B cell (primary cell): ENCODE results near the gene TPRG1L. TPM values are rescaled to one million over a fixed set of nuclear protein-coding genes. Genes with fewer than 3 reads are reported as not detected.

Source experiments
- ATAC-seq: fragments of 200-7000 bp; cut with Tn5 transposase; one replicate; pipeline ENCODE4 v1.10.0; 2021; ENCODE audit warnings: low read depth, mild to moderate bottlenecking, moderate number of reproducible peaks, moderate library complexity
- CTCF ChIA-PET: fragments of 350-600 bp; sonication (Branson Sonifier 250); formaldehyde crosslinking; loops from one replicate; lab custom pipeline; 2021; ENCODE audit warnings: antibody characterized with exemption, inconsistent platforms; lab: Charles Lee
- POLR2A ChIA-PET: fragments of 350-600 bp; sonication (Branson Sonifier 250); formaldehyde crosslinking; loops from one replicate; lab custom pipeline; 2021; ENCODE audit warnings: antibody characterized with exemption; lab: Charles Lee
- DNase-seq: peaks from one replicate; pipeline ENCODE4 v3.0.0; 2013
- H2AFZ ChIP-seq: 2 replicates; pipeline ENCODE4 v1.6.1; 2012; ENCODE audit warnings: mild to moderate bottlenecking, low read depth, low read length; ENCODE audit not compliant: insufficient read depth, poor library complexity, severe bottlenecking
- H3K27ac ChIP-seq, 2 donors: 1 replicate in 1 of 2; 2 replicates in 1 of 2; pipeline ENCODE4 v1.5.1; 2012 to 2013; ENCODE audit warnings: low read length in 2 of 2, mild to moderate bottlenecking in 2 of 2, moderate library complexity in 1 of 2
- H3K27me3 ChIP-seq, 4 experiments: fragments of 200-600 bp in 1 of 4; sonication (generic) in 1 of 4; replicated peaks in 1 of 4; 1 replicate in 2 of 4; 2 replicates in 2 of 4; pipeline versions ENCODE4 v1.6.1 to v1.7.0; 2013 to 2016; ENCODE audit warnings: low read length in 3 of 4, mild to moderate bottlenecking in 2 of 4, mixed read lengths in 1 of 4, moderate library complexity in 1 of 4; ENCODE audit not compliant: insufficient read depth in 4 of 4, control insufficient read depth in 3 of 4; ENCODE audit errors: control extremely low read depth in 1 of 4
- H3K36me3 ChIP-seq, 2 experiments: replicated peaks in 1 of 2; 1 replicate in 1 of 2; 2 replicates in 1 of 2; pipeline versions ENCODE4 v1.6.1 to v1.7.1; 2013; ENCODE audit warnings: low read length in 1 of 2; ENCODE audit not compliant: insufficient read depth in 2 of 2, control insufficient read depth in 1 of 2; ENCODE audit errors: control extremely low read depth in 1 of 2, extremely low read depth in 1 of 2
- H3K4me1 ChIP-seq, 2 donors: fragments of 200-600 bp in 1 of 2; sonication (generic) in 1 of 2; 1 replicate in 1 of 2; 2 replicates in 1 of 2; pipeline versions ENCODE4 v1.5.1 to v1.6.1; 2013 to 2017; ENCODE audit warnings: low read length in 2 of 2; ENCODE audit not compliant: control insufficient read depth in 2 of 2, insufficient read depth in 2 of 2
- H3K4me2 ChIP-seq: replicated peaks from 2 replicates; pipeline ENCODE3; 2012; ENCODE audit warnings: mild to moderate bottlenecking, low read depth, low read length; ENCODE audit not compliant: poor library complexity, severe bottlenecking
- H3K4me3 ChIP-seq, 5 experiments: fragments of 200-600 bp in 1 of 5; sonication (generic) in 1 of 5; 1 replicate in 3 of 5; 2 replicates in 2 of 5; pipeline versions ENCODE4 v1.5.1 to v1.7.0; 2011 to 2016; ENCODE audit warnings: low read length in 4 of 5, mild to moderate bottlenecking in 4 of 5, low read depth in 2 of 5, control low read depth in 1 of 5, moderate library complexity in 1 of 5; ENCODE audit not compliant: insufficient read depth in 1 of 5; ENCODE audit errors: control extremely low read depth in 1 of 5, extremely low read depth in 1 of 5
- H3K79me2 ChIP-seq: fragments of 200-600 bp; sonication (generic); one replicate; pipeline ENCODE4 v1.6.0; 2016; ENCODE audit warnings: low read length; ENCODE audit not compliant: control insufficient read depth, insufficient read depth
- H3K9ac ChIP-seq: fragments of 200-600 bp; sonication (generic); 2 replicates; pipeline ENCODE4 v1.6.1; 2017; ENCODE audit warnings: mild to moderate bottlenecking, low read length, moderate library complexity
- H3K9me3 ChIP-seq, 3 donors: one replicate each; pipeline versions ENCODE4 v1.6.1 to v1.7.1; 2013; ENCODE audit warnings: low read length in 2 of 3; ENCODE audit not compliant: control insufficient read depth in 2 of 3, insufficient read depth in 1 of 3; ENCODE audit errors: control extremely low read depth in 1 of 3
- H4K20me1 ChIP-seq: 2 replicates; pipeline ENCODE4 v1.6.0; 2012; ENCODE audit warnings: mild to moderate bottlenecking, low read length; ENCODE audit not compliant: insufficient read depth, control insufficient read depth, poor library complexity, severe bottlenecking
- H3K27ac Mint-ChIP-seq: one replicate; pipeline ENCODE4 v1.8.0; 2021; ENCODE audit warnings: mixed read lengths
- H3K27me3 Mint-ChIP-seq: one replicate; pipeline ENCODE4 v1.8.0; 2021; ENCODE audit warnings: mixed read lengths
- H3K4me1 Mint-ChIP-seq: one replicate; pipeline ENCODE4 v1.8.0; 2021; ENCODE audit warnings: mixed read lengths
- H3K4me3 Mint-ChIP-seq: one replicate; pipeline ENCODE4 v1.8.0; 2021; ENCODE audit warnings: mixed read lengths
- H3K9me3 Mint-ChIP-seq: one replicate; pipeline ENCODE4 v1.8.0; 2022; ENCODE audit warnings: mixed read lengths; ENCODE audit not compliant: insufficient read depth
- EZH2 ChIP-seq: IDR thresholded peaks from 2 replicates; pipeline ENCODE4 v1.6.1; 2012; ENCODE audit warnings: borderline replicate concordance, low read depth, mild to moderate bottlenecking, moderate library complexity, low read length; ENCODE audit not compliant: insufficient read depth, poor library complexity, severe bottlenecking
- WGBS: methylation state at CpG from one replicate; pipeline ENCODE4 v1.1.5; 2013; ENCODE audit warnings: missing lambda C conversion rate; ENCODE audit not compliant: insufficient coverage; 5-methylcytosine and 5-hydroxymethylcytosine counted together
- intact Hi-C: fragments of 100-400 bp; cut with micrococcal nuclease; formaldehyde crosslinking; loops from one replicate; pipeline ENCODE4 v1.10.0; 2022
- polyA plus RNA-seq: library from polyadenylated mRNA; depleted of rRNA; stranded (reverse); fragments of >200 nt; gene quantifications from 2 replicates; pipeline ENCODE4 v1.2.3, GENCODE V29; 2012
- total RNA-seq, 2 donors: library from RNA; stranded (reverse); fragments of 120-200 nt in 1 of 2; gene quantifications; 1 replicate in 1 of 2; 2 replicates in 1 of 2; pipeline versions ENCODE4 v1.2.3 to v1.2.4, GENCODE V29; 2013 to 2022
- TF ChIP-seq, protein P1 (sequence below): fragments of 200-600 bp; IDR thresholded peaks from one replicate; pipeline ENCODE4 v1.8.0; 2022; ENCODE audit warnings: antibody characterized with exemption, mild to moderate bottlenecking

The TPRG1L gene
- total and polyA plus RNA-seq, 2 donors (not counting 1 experiment from before 2014, with no cell fraction given) = 19.5 to 48.6 TPM

DNA sequence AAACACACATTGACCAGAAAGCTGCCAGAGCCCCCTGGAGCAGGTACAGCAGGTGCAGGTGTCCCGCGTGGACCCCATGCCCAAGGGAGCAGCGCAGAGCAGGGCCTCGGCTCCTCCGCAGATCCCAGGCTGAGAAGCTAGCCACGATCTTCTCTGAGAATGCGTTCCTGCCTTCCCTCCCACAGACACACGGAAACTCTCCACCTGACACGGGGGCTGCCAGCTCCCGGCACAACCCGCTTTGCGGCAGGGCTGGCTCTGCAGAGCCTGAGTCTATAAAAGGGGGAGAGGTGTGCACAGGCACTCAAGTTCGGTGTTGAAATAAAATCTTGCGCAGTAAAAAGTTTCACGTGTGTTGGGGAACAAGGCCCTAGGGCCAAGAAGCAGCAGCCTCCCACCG is 23.1 kb upstream of the TPRG1L start:
- H3K4me3 ChIP-seq = no peak overlapping the region
- Mint-ChIP-seq H3K27me3 (no peaks in the 10 kb centered on the region), H3K4me1 (peaks cover 17% of the 10 kb centered on the region), H3K9me3 (no peaks in the 10 kb centered on the region), H3K27ac (no peak overlapping the region), H3K4me3 (no peak overlapping the region)
- peaks cover 0 to 7% (median 0%) of the 10 kb centered on the region in 3 donors for H3K9me3 ChIP-seq
- ChIA-PET CTCF (no interaction called here), POLR2A (no interaction called here)
- H3K27ac ChIP-seq = no peak overlapping the region
- ATAC-seq (no peak), DNase-seq (no peak)
- no peak overlapping the region for H3K9ac ChIP-seq
- H4K20me1 ChIP-seq = no peaks in the 10 kb centered on the region
- TF ChIP-seq, protein P1, sequence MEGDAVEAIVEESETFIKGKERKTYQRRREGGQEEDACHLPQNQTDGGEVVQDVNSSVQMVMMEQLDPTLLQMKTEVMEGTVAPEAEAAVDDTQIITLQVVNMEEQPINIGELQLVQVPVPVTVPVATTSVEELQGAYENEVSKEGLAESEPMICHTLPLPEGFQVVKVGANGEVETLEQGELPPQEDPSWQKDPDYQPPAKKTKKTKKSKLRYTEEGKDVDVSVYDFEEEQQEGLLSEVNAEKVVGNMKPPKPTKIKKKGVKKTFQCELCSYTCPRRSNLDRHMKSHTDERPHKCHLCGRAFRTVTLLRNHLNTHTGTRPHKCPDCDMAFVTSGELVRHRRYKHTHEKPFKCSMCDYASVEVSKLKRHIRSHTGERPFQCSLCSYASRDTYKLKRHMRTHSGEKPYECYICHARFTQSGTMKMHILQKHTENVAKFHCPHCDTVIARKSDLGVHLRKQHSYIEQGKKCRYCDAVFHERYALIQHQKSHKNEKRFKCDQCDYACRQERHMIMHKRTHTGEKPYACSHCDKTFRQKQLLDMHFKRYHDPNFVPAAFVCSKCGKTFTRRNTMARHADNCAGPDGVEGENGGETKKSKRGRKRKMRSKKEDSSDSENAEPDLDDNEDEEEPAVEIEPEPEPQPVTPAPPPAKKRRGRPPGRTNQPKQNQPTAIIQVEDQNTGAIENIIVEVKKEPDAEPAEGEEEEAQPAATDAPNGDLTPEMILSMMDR = no peak
- no peak for TF ChIP-seq EZH2
- H2AFZ ChIP-seq = no peak overlapping the region
- intact Hi-C loops = no loop called here
- H3K79me2 ChIP-seq = no peaks in the 10 kb centered on the region
- no peak overlapping the region for H3K4me2 ChIP-seq
- H3K4me1 ChIP-seq = peaks cover 21 to 27% of the 10 kb centered on the region in 2 donors
- H3K27me3 ChIP-seq = peaks cover 0 to 2% (median 0%) of the 10 kb centered on the region in 4 experiments
- no peaks in the 10 kb centered on the region for H3K36me3 ChIP-seq
- WGBS = 93% methylated on average over 15 of the region's 16 CpGs

DNA sequence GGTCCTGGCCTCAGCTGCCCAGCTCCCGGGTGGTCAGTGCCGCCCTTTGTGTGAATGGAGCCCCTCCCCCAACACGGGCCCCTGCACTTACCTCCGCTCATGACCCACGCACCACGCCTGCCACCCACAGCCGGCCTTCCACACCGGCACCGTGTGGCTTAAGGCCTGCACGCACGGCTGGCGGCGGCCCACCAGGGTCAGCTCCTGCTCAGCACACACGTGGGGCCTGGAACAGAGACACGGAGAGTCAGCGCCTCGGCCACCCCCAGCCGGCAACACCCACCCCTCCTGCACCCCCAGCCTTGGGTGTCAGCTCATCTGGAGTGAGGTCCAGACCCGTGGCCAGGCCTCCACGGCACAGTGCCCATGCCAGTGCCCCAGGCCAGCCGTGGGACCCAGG is 22.4 kb upstream of the TPRG1L start:
- POLR2A ChIA-PET = no interaction called here
- Histone ChIP-seq H3K4me2 (no peak overlapping the region), H3K4me3 (no peak overlapping the region), H2AFZ (no peak overlapping the region), H3K36me3 (no peaks in the 10 kb centered on the region), H3K4me1 (peaks cover 15 to 21% of the 10 kb centered on the region in 2 donors), H3K9me3 (peaks cover 0 to 7% (median 0%) of the 10 kb centered on the region in 3 donors), H4K20me1 (no peaks in the 10 kb centered on the region), H3K79me2 (no peaks in the 10 kb centered on the region), H3K9ac (no peak overlapping the region), H3K27ac (no peak overlapping the region), H3K27me3 (peaks cover 0 to 2% (median 0%) of the 10 kb centered on the region in 4 experiments)
- Mint-ChIP-seq H3K9me3 (no peaks in the 10 kb centered on the region), H3K4me1 (peaks cover 11% of the 10 kb centered on the region), H3K4me3 (no peak overlapping the region), H3K27me3 (no peaks in the 10 kb centered on the region), H3K27ac (no peak overlapping the region)
- intact Hi-C loops = no loop called here
- 91% methylated on average over 21 of the region's 21 CpGs for WGBS
- CTCF ChIA-PET = no interaction called here
- ATAC-seq (no peak), DNase-seq (no peak)
- TF ChIP-seq, protein P1 = no peak
- TF ChIP-seq EZH2 = no peak
